GM18498 (cell line): ENCODE measurements around the gene ZNF57.
A peak's percentile ranks its signal among the peaks of the same experiment; 100 is the strongest.
"Not testable (repeated sequence)": the region's sequence is repeated elsewhere in the genome, so short reads cannot be mapped to it uniquely, and the experiment has no call there.

Experiments used
- ATAC-seq: cut with Tn5 transposase; IDR thresholded peaks from one replicate; pipeline ENCODE4 v1.9.1; 2021; ENCODE audit warnings: mild to moderate bottlenecking, moderate library complexity; ENCODE audit not compliant: unreplicated experiment

The ZNF57 gene

DNA sequence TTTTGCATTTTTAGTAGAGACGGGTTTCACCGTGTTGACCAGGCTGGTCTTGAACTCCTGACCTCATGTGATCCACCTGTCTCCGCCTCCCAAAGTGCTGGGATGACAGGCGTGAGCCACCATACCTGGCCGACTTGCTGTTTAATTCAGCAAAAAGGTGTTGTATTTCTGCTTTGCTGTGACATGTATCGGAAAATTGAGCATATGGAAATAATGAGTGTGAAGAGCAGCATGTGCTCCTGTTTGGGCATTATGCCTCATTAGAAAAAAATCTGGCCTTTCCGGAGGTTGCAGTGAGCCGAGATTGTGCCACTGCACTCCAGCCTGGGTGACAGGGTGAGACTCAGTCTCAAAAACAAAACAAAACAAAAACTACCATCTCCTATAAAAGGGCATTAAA is 10.2 kb upstream of the ZNF57 start:
- ATAC-seq: not testable (repeated sequence)

DNA sequence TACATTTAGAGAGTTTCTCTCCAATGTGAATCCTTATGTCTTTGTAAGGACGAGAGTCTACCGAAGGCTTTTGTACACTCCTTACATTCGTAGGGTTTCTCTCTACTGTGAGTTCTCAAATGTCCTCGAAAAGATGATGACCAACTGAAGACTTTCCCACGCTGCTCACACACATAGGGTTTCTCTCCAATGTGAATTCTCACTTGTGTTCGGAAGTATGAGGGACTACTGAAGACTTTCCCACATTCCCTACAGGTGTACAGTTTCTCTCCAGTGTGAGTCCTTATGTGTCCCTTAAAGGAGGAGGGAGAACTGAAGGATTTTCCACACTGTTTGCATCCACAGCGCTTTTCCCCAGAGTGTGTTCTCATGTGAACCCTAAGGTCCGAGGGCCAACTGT is 4.0 kb upstream of the ZNF57 start:
- no peak for ATAC-seq

DNA sequence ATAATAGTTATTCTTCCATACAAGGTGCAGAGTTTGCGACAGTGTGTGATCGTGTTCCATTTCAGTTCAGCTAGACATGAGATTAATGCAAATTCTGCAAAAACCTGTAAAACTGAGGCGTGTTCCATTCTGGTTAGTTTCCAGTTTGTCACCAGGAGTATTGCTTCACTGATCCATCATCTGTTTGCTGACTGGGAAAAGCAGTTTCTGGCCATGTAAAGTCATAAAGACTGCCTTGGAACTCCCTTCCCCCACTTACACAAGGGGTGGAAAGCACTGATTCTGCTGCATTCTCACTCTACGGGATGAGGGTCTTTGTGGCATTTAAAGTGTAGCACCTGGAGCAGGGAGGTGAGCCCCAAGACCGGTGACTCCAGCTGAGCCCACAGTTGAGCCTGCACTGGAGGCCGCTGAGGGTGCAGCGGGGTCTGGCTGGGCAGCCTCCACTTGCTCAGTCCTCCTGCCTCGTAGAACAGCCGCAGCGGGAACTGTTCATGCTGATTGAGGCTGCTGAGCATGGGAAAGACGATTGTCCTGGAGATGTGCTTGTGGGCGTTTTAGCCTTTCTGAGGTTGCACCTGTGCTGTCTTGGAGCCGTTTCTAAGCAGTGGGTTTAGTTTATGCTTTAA is 2.0 kb downstream of the ZNF57 start:
- ATAC-seq: no peak

DNA sequence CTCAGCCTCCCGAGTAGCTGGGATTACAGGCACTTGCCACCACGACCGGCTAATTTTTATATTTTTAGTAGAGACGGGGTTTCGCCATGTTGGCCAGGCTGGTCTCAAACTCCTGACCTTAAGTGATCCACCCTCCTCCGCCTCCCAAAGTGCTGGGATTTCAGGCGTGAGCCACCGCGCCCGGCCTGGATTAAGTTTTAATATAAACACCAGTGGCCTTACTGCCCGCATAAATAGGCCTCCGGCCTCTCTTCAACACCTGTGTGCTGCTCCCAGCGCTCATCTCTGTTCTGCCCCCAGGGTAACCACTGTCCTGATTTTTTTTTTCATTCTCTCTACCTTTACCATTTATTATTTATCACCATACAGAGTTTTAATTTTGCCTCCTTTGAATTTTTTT is 2.6 kb downstream of the ZNF57 start:
- ATAC-seq: not testable (repeated sequence)

DNA sequence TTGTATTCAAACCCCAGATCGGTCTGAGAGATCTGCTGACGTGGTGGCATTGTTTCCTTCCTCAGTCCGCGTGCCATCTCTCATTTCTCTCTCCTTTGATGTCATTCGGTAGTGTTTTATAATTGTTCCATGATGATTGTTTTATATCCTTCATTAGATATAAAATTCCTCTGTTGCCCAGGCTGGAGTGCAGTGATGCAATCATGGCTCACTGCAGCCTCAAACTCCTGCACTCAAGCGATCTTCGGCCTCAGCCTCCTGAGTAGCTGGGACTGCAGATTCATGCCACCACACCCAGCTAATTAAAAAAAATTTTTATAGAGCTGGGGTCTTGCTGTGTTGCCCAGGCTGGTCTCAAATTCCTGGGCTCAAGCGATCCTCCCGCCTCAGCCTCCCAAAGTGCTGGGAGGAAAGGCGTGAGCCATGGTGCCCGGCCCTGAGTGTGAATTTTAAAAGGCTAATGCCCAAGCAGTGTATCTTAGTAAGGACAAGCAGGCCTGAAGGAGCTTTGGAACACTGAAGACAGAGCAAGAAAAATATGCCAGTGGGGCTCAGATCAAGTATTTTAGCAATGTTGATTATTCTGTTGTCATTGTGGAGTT is 5.3 kb downstream of the ZNF57 start:
- ATAC-seq: no peak

DNA sequence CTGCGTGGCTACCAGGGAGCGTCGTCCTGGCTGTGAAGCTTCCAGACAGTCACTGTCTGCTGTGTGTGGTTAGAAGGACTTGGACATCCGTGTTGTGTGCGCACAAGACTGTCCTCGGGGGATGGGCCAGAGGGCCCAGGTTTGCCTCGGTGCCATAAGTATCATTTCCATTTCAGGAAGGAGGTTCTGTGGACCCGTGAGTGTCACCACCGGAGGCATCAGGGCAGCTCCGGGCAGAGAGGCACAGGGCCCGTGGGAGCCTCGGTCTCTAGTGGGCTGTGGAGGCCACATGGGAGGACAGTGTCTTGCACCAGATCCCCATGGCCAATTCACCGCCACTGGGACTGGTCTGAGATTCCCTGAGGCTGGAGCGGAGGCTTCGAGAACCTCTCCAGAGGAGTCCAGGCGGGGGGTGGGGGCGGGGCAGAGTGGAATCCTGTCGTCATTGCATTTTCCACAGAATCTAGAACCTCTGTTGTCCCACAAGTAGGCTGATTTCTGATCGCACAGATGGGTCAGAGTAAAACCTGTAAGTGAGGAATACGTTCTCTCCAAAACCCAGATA is 6.0 kb downstream of the ZNF57 start:
- ATAC-seq: no peak

DNA sequence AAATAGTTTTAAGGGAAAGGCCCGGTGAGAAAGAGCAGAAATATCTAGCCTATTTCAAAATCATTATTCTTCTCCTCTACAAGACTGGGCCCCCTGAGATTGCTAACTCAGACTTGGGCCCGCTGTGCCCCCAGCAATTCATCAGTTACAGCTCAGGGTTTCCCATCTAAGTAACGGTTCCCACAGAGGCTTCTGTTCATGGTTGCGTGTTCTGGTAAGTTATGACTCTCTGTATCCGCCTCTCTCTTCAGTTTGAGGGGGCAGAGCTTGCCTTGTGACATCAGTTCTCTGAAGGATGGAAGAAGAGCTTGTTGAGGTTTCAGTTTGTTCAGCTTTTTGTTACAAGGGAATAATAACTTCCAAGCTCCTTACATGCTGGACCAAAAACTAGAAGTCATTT is 11.6 kb downstream of the ZNF57 start:
- ATAC-seq: no peak

DNA sequence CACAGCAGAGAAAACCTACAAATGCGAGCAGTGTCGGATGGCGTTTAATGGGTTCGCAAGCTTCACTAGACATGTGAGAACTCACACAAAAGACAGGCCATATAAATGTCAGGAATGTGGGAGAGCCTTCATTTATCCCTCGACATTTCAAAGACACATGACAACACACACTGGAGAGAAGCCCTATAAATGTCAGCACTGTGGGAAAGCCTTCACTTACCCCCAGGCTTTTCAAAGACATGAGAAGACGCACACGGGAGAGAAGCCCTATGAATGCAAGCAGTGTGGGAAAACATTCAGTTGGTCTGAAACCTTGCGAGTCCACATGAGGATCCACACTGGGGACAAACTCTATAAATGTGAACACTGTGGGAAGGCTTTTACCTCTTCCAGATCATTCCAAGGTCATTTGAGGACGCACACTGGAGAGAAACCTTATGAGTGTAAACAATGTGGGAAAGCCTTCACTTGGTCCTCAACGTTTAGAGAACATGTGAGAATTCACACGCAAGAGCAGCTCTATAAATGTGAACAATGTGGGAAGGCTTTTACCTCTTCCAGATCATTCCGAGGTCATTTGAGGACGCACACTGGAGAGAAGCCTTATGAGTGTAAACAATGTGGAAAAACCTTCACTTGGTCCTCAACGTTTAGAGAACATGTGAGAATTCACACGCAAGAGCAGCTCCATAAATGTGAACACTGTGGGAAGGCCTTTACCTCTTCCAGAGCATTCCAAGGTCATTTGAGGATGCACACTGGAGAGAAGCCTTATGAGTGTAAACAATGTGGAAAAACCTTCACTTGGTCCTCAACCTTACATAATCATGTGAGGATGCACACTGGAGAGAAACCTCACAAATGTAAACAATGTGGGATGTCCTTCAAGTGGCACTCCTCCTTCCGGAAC is 16.8 kb downstream of the ZNF57 start:
- no peak for ATAC-seq

DNA sequence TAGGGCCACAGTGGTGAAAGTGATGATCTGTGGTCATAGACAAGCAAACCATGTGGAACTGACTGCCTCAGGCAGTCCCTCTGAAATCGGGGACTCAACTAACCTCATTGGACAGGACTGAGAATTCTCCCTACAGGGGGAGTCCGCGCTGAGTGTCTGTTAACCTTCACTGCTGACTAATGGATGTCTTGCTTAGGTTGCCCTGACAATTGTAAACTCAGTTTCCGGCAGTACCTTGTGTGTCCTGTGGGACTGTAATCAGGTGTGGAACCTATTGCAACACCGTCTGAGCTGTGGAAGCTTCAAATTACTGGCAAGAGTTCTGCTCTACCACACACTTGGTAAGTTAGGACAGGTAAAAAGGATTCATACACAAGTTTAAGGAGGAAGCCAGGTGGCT is 22.3 kb downstream of the ZNF57 start:
- no peak for ATAC-seq

DNA sequence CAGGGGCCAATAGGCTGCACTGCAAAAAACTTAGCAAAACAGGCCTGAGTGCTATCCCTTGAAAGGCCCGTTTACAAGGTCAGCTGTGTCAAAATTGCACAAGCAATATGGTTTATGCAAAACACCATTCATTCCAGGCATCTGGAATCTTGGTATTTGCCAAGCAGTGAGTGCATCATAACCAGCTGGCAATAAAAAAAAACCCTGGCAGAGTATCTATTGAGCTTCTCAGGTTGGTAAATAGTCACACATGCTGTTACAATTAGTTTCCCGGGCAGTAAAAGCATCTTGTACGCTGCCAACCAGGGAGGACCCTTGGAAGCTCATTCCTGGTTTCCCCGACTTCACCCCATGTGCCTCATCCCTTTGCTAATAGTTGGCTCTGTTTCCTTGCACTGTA is 22.8 kb downstream of the ZNF57 start:
- no peak for ATAC-seq

DNA sequence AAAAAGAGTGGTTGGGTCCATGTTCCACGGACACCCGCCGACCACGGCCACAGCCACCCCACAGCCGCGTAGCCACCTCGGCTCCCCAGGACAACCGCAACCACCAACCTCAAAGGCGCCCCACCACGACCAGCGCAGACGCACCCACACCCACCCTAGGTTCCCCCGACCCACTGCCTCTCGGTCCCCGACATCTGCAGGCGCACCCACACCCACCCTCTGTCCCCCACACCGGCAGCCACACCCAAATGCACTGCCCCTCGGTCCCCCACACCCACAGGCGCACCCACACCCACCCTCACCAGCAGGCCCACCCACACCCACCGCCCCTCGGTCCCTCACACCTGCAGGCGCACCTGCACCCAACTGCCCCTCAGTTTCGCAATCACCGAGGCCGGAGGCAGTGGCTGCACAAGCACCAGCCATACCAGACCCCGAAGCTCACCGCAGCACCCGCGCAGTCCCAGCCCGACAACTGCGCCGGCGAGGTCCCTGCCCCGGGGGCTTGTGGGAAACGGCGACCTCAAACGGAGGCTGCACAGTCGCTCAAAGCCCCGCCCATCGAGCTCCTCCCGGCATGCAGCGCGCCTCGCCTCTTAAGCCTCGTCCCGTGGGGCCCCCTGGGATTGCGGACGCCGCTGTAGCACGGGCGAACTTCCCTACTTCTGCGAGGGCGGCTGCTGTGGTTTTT is 25.8 kb downstream of the ZNF57 start:
- ATAC-seq: no peak

DNA sequence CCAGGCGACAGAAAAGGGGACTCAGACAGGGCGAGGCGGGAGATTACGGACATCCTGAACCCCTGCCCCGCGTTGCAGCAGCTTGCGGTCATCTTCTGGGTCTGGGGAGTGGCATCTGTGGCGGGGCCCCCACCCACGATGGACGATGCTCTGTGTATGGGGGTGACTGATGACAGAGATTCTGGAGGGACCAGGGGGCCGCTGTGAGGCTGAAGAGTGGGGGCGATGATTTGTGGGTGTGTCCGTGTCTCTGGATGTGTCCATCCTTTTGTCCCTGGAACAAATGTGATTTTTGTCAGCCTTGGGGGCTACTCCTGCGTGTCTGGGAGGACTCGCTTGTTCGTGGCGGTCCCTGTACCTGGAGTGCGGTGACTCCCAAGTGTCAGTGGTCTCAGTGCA is 26.3 kb downstream of the ZNF57 start:
- ATAC-seq: no peak

DNA sequence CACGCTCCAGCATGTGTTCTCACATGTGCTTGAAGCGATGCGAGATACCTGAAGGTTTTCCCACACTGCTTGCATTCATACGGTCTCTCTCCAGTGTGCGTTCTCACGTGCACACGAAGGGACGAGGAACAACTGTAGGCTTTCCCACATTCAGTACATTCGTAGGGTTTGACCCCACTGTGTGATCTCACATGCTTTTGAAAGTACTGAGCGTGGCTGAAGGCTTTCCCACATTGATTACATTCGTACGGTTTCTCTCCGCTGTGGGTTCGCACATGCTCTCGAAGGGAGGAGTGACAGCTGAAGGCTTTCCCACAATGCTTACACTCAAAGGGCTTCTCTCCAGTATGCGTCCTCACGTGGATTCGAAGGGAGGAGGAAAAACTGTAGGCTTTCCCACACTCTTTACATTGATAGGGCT is 32.8 kb downstream of the ZNF57 start:
- no peak for ATAC-seq

DNA sequence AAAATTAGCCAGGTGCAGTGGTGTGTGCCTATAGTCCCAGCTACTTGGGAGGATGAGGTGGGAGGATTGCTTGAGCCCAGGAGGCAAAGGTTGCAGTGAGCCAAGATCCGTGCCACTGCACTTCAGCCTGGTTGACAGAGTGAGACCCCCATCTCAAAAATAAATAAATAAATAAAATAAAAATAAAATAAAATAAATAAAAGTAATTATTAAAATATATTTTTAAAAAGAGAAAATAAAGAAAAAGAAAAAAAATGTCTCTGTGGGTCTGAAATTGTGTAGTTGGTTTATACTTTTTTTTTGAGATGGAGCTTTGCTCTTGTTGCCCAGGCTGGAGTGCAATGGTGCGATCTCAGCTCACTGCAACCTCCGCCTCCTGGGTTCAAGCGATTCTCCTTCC is 35.1 kb downstream of the ZNF57 start:
- not testable (repeated sequence) for ATAC-seq

DNA sequence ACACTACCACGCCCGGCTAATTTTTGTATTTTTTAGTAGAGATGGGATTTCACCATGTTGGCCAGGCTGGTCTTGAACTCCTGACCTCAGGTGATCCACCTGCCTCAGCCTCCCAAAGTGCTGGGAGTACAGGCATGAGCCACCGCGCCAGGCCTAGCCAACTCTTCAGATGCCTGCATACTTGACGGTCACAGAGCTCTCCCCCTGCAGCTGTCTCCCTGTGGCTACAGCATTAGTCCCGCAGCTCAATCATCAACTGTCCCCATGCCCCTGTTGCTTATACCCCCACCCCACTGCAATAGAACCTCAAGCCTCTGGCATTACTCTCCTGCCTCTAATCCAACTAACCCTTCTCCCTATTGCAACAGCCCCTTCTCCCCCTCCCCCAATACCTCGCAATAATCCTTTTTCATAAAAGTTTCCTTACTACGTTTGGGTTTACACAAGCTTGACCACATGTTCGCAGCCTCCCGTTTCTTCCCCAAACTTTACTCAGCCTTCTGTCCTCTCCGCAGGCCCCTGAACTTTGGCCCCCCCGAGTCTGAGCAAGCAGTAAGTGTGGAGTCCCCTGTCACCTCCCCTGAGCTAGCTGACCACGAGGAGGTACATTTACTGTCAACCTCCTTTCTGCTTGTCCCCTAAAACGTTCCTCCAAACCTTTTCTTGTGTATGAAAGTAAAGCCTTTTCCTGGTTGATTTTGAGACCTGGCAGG is 42.4 kb downstream of the ZNF57 start:
- no peak for ATAC-seq

DNA sequence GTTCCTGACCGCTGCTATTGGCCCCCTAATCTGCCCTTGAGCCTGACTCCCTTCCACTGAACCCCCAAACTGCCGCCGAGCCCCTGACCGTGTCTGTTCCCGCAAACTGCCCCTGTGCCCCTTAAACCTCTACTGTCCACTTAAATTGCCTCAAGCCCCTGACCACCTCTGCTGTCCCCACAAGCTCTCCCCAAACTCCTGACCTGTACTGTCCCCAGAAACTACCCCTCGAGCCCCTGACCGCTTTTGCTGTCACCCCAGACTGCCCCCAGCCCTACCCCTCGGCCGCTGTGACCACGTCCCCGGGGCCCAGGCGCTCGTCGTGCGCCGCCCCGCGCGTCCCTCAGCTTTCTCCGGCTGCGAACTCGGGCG is 43.7 kb downstream of the ZNF57 start:
- no peak for ATAC-seq

DNA sequence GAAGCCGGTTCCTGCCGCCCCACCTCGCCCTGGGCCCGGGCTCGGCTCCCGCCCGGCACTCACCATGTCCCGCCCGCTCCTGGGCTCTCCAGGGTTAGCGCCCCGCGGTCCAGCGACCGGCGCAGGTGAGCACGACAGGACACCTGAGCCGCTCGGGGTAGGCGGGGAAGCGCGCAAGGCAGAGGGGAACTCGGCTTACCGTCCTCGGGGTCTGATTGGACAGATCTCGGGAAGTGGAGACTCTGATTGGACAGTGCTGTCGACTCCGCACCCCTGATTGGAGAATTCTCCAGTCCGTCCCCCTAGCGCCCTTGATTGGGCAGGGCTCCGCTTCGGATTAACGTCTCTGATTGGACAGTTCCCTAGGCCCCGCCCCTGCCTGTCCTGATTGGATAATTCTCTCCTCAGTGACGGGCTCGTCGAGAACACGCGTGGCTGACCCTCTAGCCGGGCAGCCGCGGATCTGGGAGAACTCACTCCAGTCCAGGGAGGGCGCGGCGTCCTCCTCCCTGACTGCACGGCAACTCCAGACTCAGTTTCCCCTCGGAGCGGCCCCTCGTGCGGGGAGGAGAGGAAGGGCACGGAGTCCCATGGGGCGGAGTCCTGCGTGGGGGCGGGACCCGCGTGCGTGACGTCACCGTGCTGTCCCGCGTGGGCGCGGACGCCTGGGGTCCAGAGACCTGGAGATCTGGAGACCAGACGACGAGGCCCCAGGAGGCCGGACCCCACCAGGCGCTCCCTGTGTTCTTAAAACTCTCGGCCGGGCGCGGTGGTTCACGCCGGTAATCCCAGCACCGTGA is 44.2 kb downstream of the ZNF57 start, which contains the start of gene ZNF77:
TSS of gene ZNF77 (minus strand) at position 197 of the 800 bp plus-strand sequence. CDS start at position 66, 131 bp downstream.
- ATAC-seq: peak; percentile 95

DNA sequence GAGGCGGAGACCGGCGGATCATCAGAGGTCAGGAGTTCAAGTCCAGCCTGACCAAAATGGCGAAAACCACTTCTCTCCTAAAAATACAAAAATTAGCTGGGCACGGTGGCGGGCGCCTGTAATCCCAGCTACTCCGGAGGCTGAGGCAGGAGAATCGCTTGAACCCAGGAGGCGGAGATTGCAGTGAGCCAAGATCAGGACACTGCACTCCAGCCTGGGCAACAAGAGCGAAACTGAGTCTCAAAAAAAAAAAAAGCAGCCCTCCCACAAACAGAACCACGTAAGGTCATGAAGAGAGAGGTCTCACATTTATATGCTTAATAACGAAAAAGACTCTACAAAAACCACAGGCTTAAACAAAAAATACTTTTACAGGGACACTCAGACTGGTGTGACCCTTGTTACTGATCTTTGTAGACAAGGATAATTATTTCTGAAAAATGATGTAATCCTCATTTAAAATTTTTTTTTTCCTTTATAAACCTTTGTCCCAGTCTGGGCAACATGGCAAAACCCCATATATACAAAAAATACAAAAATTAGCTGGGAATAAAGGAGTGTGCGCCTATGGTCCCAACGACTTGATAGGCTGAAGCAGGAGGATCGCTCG is 45.0 kb downstream of the ZNF57 start:
- ATAC-seq: no peak

DNA sequence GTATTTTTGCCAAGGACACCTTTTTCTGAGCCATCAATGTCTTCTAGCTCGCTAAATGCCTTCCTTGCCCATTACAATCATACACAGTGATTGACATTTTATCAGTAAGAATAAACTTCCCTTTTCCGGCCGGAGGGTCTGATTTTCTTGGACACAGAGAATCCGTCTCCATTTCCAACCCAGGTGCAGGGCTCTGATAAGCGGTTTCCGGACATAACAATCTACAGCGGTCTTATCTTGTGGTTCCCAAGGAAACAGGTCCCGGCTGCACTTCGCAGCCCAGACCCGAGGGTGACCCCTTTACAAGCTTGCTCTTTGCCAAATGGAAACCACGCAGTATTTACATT is 49.2 kb downstream of the ZNF57 start:
- peak; percentile 2 for ATAC-seq
